ENCODE results near the gene JTB.

JTB gene

GRCh38 chr1:153959454-153959853 is 18.0 kb downstream of the JTB start:
- in situ Hi-C loops (cut with HindIII; ENCODE audit: low pct_ligation_motif_present, low pct_unique_long_range_greater_than_20kb, low sequenced_read_pairs), result no loop called here
- no peak for DNase-seq

- no peak for DNase-seq
- in situ Hi-C loops (cut with HindIII; ENCODE audit: low pct_ligation_motif_present, low pct_unique_long_range_greater_than_20kb, low sequenced_read_pairs), result no loop called here
Observed at GRCh38 chr1:153958961-153959260, 18.6 kb downstream of the JTB start.

GRCh38 chr1:153958111-153958960 is 19.1 kb downstream of the JTB start, which contains the start of gene CRTC2:
Gene CRTC2 (minus strand): TSS chr1:153958612. CDS start chr1:153958497, 115 bp downstream.
- peak; percentile 99 for DNase-seq
- in situ Hi-C loops (cut with HindIII; ENCODE audit: low pct_ligation_motif_present, low pct_unique_long_range_greater_than_20kb, low sequenced_read_pairs), result no loop called here

GRCh38 chr1:153957744-153958110 is 19.7 kb downstream of the JTB start:
- DNase-seq, result peak; percentile 28
- in situ Hi-C loops (cut with HindIII; ENCODE audit: low pct_ligation_motif_present, low pct_unique_long_range_greater_than_20kb, low sequenced_read_pairs), result no loop called here

- in situ Hi-C loops (cut with HindIII; ENCODE audit: low pct_ligation_motif_present, low pct_unique_long_range_greater_than_20kb, low sequenced_read_pairs), result no loop called here
Observed at GRCh38 chr1:153956997-153957715, 20.3 kb downstream of the JTB start.

GRCh38 chr1:153954826-153955225 is 22.6 kb downstream of the JTB start:
- in situ Hi-C loops (cut with HindIII; ENCODE audit: low pct_ligation_motif_present, low pct_unique_long_range_greater_than_20kb, low sequenced_read_pairs), result no loop called here
- DNase-seq, result no peak

More at GRCh38 chr1:153956997-153957715, 20.3 kb downstream of the JTB start:
- no peak for DNase-seq

- in situ Hi-C loops (cut with HindIII; ENCODE audit: low pct_ligation_motif_present, low pct_unique_long_range_greater_than_20kb, low sequenced_read_pairs), result no loop called here
- DNase-seq, result no peak
Observed at GRCh38 chr1:153953859-153954365, 23.6 kb downstream of the JTB start.

GRCh38 chr1:153951801-153952200 is 25.7 kb downstream of the JTB start:
- DNase-seq, result no peak
- in situ Hi-C loops (cut with HindIII; ENCODE audit: low pct_ligation_motif_present, low pct_unique_long_range_greater_than_20kb, low sequenced_read_pairs), result no loop called here

GRCh38 chr1:153951183-153951582 is 26.3 kb downstream of the JTB start:
- in situ Hi-C loops (cut with HindIII; ENCODE audit: low pct_ligation_motif_present, low pct_unique_long_range_greater_than_20kb, low sequenced_read_pairs), result no loop called here
- DNase-seq, result no peak

GRCh38 chr1:153946622-153947241 is 30.7 kb downstream of the JTB start, which contains the start of gene DENND4B:
Gene DENND4B (minus strand): TSS chr1:153946718. CDS start chr1:153944374, 2,344 bp downstream.
- in situ Hi-C loops (cut with HindIII; ENCODE audit: low pct_ligation_motif_present, low pct_unique_long_range_greater_than_20kb, low sequenced_read_pairs), result no loop called here
- peak; percentile 87 for DNase-seq

GRCh38 chr1:153945795-153946621 is 31.5 kb downstream of the JTB start:
- peak; percentile 68 for DNase-seq

GRCh38 chr1:153945131-153945794 is 32.2 kb downstream of the JTB start:
- DNase-seq, result no peak
- in situ Hi-C loops (cut with HindIII; ENCODE audit: low pct_ligation_motif_present, low pct_unique_long_range_greater_than_20kb, low sequenced_read_pairs), result no loop called here

More at GRCh38 chr1:153945795-153946621, 31.5 kb downstream of the JTB start:
- in situ Hi-C loops (cut with HindIII; ENCODE audit: low pct_ligation_motif_present, low pct_unique_long_range_greater_than_20kb, low sequenced_read_pairs), result no loop called here

GRCh38 chr1:153944827-153945117 is 32.7 kb downstream of the JTB start:
- DNase-seq, result no peak
- in situ Hi-C loops (cut with HindIII; ENCODE audit: low pct_ligation_motif_present, low pct_unique_long_range_greater_than_20kb, low sequenced_read_pairs), result no loop called here

GRCh38 chr1:153944005-153944826 is 33.3 kb downstream of the JTB start:
- DNase-seq, result no peak
- in situ Hi-C loops (cut with HindIII; ENCODE audit: low pct_ligation_motif_present, low pct_unique_long_range_greater_than_20kb, low sequenced_read_pairs), result no loop called here

GRCh38 chr1:153942766-153943549 is 34.5 kb downstream of the JTB start:
- no peak for DNase-seq
- in situ Hi-C loops (cut with HindIII; ENCODE audit: low pct_ligation_motif_present, low pct_unique_long_range_greater_than_20kb, low sequenced_read_pairs), result no loop called here

- in situ Hi-C loops (cut with HindIII; ENCODE audit: low pct_ligation_motif_present, low pct_unique_long_range_greater_than_20kb, low sequenced_read_pairs), result no loop called here
- DNase-seq, result no peak
Observed at GRCh38 chr1:153941826-153942725, 35.4 kb downstream of the JTB start.

Data from ACHN (cell line).